DOHH2 (cell line): Measurements from ENCODE around the gene PRELID1.

Experiments
- EZH2phosphoT487 ChIP-seq: fragments of 200-600 bp; sonication (generic); IDR thresholded peaks from 2 replicates; pipeline ENCODE4 v1.6.1; 2017; ENCODE audit warnings: borderline replicate concordance, mild to moderate bottlenecking, antibody characterized with exemption, low read length, moderate library complexity, mixed read lengths
- TF ChIP-seq, protein P1 (sequence below): fragments of 200-600 bp; sonication (generic); IDR thresholded peaks from one replicate; pipeline ENCODE4 v1.5.1; 2014; ENCODE audit warnings: antibody characterized with exemption, mild to moderate bottlenecking, low read depth, low read length; ENCODE audit not compliant: poor library complexity, severe bottlenecking

DNA sequence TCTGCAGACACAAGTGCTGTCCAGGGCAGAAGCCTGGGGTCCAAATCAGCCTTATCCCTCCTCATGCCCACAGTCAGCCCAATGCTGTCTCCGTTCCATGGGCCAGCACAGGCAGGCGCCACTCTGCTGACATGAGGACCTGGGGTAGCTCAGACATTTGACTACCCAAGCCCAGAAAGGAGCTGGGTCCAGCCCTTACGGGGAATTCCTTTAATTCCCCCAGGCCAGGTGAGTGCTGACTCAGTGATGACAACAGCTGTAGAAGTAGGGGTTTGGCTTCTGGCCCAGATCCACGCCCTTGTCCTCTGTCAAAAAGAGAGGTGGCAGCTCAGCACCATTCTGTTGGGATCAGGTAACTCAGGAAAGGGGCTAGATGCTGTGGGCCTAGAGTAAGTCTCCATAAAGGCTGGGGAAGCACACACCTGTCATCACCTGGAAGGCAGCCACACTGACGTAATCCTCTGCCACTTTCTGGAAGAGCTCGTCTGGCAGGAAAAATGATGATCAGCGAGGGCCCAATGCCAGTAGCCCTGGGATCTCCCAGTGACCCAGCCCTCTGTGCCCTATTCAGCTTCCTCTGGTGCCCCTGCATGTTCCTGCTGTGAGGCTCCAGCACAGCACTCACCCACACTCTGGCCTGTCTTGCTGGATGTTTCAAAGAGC, 2.0 kb upstream of the PRELID1 start:
- TF ChIP-seq, protein P1, sequence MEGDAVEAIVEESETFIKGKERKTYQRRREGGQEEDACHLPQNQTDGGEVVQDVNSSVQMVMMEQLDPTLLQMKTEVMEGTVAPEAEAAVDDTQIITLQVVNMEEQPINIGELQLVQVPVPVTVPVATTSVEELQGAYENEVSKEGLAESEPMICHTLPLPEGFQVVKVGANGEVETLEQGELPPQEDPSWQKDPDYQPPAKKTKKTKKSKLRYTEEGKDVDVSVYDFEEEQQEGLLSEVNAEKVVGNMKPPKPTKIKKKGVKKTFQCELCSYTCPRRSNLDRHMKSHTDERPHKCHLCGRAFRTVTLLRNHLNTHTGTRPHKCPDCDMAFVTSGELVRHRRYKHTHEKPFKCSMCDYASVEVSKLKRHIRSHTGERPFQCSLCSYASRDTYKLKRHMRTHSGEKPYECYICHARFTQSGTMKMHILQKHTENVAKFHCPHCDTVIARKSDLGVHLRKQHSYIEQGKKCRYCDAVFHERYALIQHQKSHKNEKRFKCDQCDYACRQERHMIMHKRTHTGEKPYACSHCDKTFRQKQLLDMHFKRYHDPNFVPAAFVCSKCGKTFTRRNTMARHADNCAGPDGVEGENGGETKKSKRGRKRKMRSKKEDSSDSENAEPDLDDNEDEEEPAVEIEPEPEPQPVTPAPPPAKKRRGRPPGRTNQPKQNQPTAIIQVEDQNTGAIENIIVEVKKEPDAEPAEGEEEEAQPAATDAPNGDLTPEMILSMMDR: no peak
- TF ChIP-seq EZH2phosphoT487: no peak
